Testis (tissue), 5 donors: Measurements from ENCODE around the gene ADAMTS16. TPM values are rescaled to one million over a fixed set of nuclear protein-coding genes. Genes with fewer than 3 reads are reported as not detected.
A peak's percentile ranks its signal among the peaks of the same experiment; 100 is the strongest.

Experiments used
- DNase-seq: peaks from one replicate; pipeline ENCODE4 v3.0.0-alpha.2; 2019
- H3K27ac ChIP-seq, 2 donors: fragments of 200-600 bp; sonication (generic); one replicate each; pipeline ENCODE4 v1.5.1; 2019
- H3K27me3 ChIP-seq: fragments of 200-600 bp; sonication (generic); one replicate; pipeline ENCODE4 v1.5.1; 2019
- H3K36me3 ChIP-seq: fragments of 200-600 bp; sonication (generic); one replicate; pipeline ENCODE4 v1.5.1; 2017; ENCODE audit warnings: low read depth; ENCODE audit errors: missing control alignments
- H3K4me1 ChIP-seq: fragments of 200-600 bp; sonication (generic); one replicate; pipeline ENCODE4 v1.5.1; 2019
- H3K4me3 ChIP-seq, 2 donors: fragments of 200-600 bp; sonication (generic); one replicate each; pipeline ENCODE4 v1.5.1; 2017 to 2019
- H3K9me3 ChIP-seq: fragments of 200-600 bp; sonication (generic); one replicate; pipeline ENCODE4 v1.5.1; 2017
- CTCF ChIP-seq, 3 experiments: fragments of 450-650 bp in 2 of 3; fragments of 200-600 bp in 1 of 3; sonication (generic) in 1 of 3; IDR thresholded peaks; one replicate each; pipeline ENCODE4 v1.5.1; 2016 to 2019; ENCODE audit warnings: antibody characterized with exemption in 3 of 3, mild to moderate bottlenecking in 2 of 3, moderate library complexity in 1 of 3
- POLR2A ChIP-seq: fragments of 450-650 bp; IDR thresholded peaks from one replicate; pipeline ENCODE4 v1.6.1; 2017; ENCODE audit warnings: antibody characterized with exemption, mild to moderate bottlenecking, moderate library complexity
- WGBS, 2 donors: methylation state at CpG; one replicate each; pipeline ENCODE4 v1.1.5; 2018; 5-methylcytosine and 5-hydroxymethylcytosine counted together
- intact Hi-C: fragments of 100-400 bp; cut with DNase I; formaldehyde crosslinking; loops from one replicate; pipeline ENCODE4 v1.15.1; 2023; ENCODE audit warnings: low total_unique reads
- long read RNA-seq, 2 donors: transcript quantifications; one replicate each; lab custom pipeline, GENCODE V29; 2026
- polyA plus RNA-seq: library from polyadenylated mRNA; stranded (reverse); fragments of 350-450 nt; fragmentation: Illumina TruSeq; extraction: RNeasy Lipid Tissue Mini Kit (QIAGEN cat#74804); gene quantifications from one replicate; pipeline ENCODE4 v1.2.3, GENCODE V29; 2014; ENCODE audit warnings: low read depth, low replicate concordance; ENCODE audit not compliant: insufficient read depth
- total RNA-seq, 2 donors: library from RNA; depleted of rRNA; stranded (reverse); fragments of >200 nt; gene quantifications; one replicate each; pipeline ENCODE4 v1.2.3, GENCODE V29; 2016

Gene ADAMTS16
- under 1 TPM; 0.16 to 0.37 TPM for total RNA-seq
- polyA plus RNA-seq: 4.7 TPM
- long read RNA-seq, donor 1, full-length matches to known transcripts: 4 of 4 reads
- long read RNA-seq, donor 1, partial matches to known transcripts: 0 of 4 reads
- long read RNA-seq, donor 1, other reads (novel, unspliced or antisense): 0 of 4 reads
- long read RNA-seq, donor 2: 0 reads

- TF ChIP-seq CTCF (IDR thresholded peaks at IDR 0.05) (no peak), POLR2A (no peak)
- DNase-seq: no peak
- H3K9me3 ChIP-seq: no peaks in the 10 kb centered on the region
- H3K27me3 ChIP-seq: no peaks in the 10 kb centered on the region
- peak within 1 kb of the TSS in 1 of 2 donors; percentile 53 for H3K4me3 ChIP-seq
- no peaks in the 10 kb centered on the region for H3K36me3 ChIP-seq
- no peak within 1 kb of the TSS for H3K27ac ChIP-seq
- peaks cover 7% of the 10 kb centered on the region for H3K4me1 ChIP-seq
- 1 to 2% methylated on average over 17 to 40 of the region's 76 CpGs for WGBS, 2 donors
- intact Hi-C loops: loop anchor here (10.0 kb wide), 1 partner anchor 275 kb away; no protein-coding TSS in a partner anchor
Measured at GRCh38 chr5:5139777-5140478, at the start of gene ADAMTS16. Gene ADAMTS16, plus strand, starts transcription at chr5:5140330. Its CDS starts 138 bp downstream, at chr5:5140468.

GRCh38 chr5:5092149-5092548 lies 48.0 kb upstream of the ADAMTS16 start:
- WGBS, 2 donors: 0 to 89% methylated on average over 1 of the region's 1 CpG

GRCh38 chr5:5100635-5101034 lies 39.5 kb upstream of the ADAMTS16 start:
- TF ChIP-seq CTCF (IDR thresholded peaks at IDR 0.05) (no peak), POLR2A (no peak)
- Histone ChIP-seq H3K27ac (no peak overlapping the region), H3K9me3 (no peaks in the 10 kb centered on the region), H3K4me3 (no peak overlapping the region), H3K36me3 (no peaks in the 10 kb centered on the region), H3K4me1 (no peaks in the 10 kb centered on the region), H3K27me3 (no peaks in the 10 kb centered on the region)
- intact Hi-C loops: no loop called here
- DNase-seq: no peak
- WGBS, 2 donors: 76 to 80% methylated on average over 4 of the region's 4 CpGs

More at GRCh38 chr5:5092149-5092548, 48.0 kb upstream of the ADAMTS16 start:
- H3K27ac ChIP-seq: no peak overlapping the region
- H3K9me3 ChIP-seq: no peaks in the 10 kb centered on the region
- no peaks in the 10 kb centered on the region for H3K4me1 ChIP-seq
- DNase-seq: no peak
- no peaks in the 10 kb centered on the region for H3K36me3 ChIP-seq
- TF ChIP-seq CTCF (IDR thresholded peaks at IDR 0.05): no peak
- no peak for TF ChIP-seq POLR2A
- no peak overlapping the region for H3K4me3 ChIP-seq
- H3K27me3 ChIP-seq: no peaks in the 10 kb centered on the region
- intact Hi-C loops: no loop called here

- Histone ChIP-seq H3K4me1 (no peaks in the 10 kb centered on the region), H3K9me3 (no peaks in the 10 kb centered on the region), H3K4me3 (no peak overlapping the region), H3K27ac (no peak overlapping the region), H3K27me3 (no peaks in the 10 kb centered on the region), H3K36me3 (no peaks in the 10 kb centered on the region)
- 43 to 86% methylated on average over 2 of the region's 2 CpGs for WGBS, 2 donors
- no peak for DNase-seq
- TF ChIP-seq CTCF (IDR thresholded peaks at IDR 0.05) (no peak), POLR2A (no peak)
- intact Hi-C loops: no loop called here
Measured at GRCh38 chr5:5101676-5102075, 38.5 kb upstream of the ADAMTS16 start.
